Measurements from ENCODE around the gene APAF1. TPM values are rescaled to one million over a fixed set of nuclear protein-coding genes. Genes with fewer than 3 reads are reported as not detected.
A peak's percentile ranks its signal among the peaks of the same experiment; 100 is the strongest.

The APAF1 gene
- total and polyA plus RNA-seq, 8 donors = 21.1 to 54.4 (median 41.9) TPM

DNA sequence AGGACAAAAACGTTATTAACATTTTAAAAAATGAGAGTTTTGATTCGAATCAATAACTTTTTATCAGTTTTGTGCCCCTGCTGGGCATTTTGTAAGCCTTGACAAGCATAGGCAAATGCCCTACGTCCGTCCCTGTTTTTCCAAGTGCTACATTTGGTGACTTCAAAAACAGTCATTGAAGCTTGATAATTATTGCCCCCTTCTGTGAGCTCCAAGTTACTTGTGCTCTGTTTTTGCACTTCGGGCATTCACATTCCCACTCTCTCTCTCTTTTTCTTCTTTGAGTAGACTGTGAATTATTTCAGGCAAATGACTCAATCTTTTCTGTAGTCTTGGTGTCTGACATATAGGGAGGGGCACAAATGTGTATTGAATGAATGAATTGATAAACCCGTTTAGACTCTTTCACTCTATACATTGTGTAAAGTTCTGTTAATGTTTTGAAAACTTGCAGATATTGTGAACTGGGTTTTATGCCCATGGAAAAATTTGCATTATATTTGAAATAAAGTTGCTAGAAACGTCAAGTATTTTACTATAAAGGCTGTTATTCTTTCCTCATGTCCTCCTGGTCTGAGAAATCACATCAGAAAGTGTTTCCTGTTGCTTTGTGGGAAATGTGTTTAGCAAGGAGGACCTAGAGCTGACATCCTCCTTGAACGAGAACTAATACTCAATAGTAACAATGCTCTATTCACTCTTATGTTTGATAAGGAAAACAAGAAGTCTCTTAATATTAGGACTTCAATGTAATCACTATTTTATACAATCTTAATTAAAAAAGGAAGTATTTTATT, 1.4 kb downstream of the APAF1 start:
- intact Hi-C loops (cut with DNase I) = no loop called here
- Histone ChIP-seq H3K4me1 (peaks cover 12 to 47% of the 10 kb centered on the region in 2 donors), H3K27ac (peak overlapping the region in 1 of 2 donors; percentile 92), H3K27me3 (no peaks in the 10 kb centered on the region), H3K4me3 (peak overlapping the region; percentile 96 to 100), H3K36me3 (peaks cover 0 to 29% of the 10 kb centered on the region in 2 donors), H3K9me3 (no peaks in the 10 kb centered on the region)
- TF ChIP-seq, protein P1, sequence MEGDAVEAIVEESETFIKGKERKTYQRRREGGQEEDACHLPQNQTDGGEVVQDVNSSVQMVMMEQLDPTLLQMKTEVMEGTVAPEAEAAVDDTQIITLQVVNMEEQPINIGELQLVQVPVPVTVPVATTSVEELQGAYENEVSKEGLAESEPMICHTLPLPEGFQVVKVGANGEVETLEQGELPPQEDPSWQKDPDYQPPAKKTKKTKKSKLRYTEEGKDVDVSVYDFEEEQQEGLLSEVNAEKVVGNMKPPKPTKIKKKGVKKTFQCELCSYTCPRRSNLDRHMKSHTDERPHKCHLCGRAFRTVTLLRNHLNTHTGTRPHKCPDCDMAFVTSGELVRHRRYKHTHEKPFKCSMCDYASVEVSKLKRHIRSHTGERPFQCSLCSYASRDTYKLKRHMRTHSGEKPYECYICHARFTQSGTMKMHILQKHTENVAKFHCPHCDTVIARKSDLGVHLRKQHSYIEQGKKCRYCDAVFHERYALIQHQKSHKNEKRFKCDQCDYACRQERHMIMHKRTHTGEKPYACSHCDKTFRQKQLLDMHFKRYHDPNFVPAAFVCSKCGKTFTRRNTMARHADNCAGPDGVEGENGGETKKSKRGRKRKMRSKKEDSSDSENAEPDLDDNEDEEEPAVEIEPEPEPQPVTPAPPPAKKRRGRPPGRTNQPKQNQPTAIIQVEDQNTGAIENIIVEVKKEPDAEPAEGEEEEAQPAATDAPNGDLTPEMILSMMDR (IDR thresholded peaks at IDR 0.05) = no peak
- ATAC-seq (no peak), DNase-seq (peak in 1 of 4 donors; percentile 15)

DNA sequence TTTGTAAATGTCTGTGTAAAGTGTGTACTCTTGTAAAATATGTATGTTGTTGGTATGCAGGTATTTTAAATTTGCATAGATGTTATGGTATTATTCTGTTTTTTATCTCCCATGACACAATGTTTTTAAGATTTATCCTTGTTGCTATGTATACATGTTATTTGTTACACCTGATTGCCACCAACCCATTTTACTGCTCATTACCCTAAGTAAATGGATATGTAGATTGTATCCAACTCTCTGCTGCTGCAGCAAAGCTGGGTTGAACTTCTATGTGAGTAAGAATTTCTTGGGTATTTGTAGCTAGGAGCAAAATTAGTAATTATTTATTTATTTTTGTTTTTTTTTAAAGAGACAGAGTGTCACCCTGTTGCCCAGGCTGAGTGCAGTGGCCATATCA, 6.2 kb downstream of the APAF1 start:
- Histone ChIP-seq H3K9me3 (no peaks in the 10 kb centered on the region), H3K27me3 (no peaks in the 10 kb centered on the region), H3K36me3 (peaks cover 2 to 54% of the 10 kb centered on the region in 2 donors), H3K4me3 (no peak overlapping the region), H3K27ac (no peak overlapping the region), H3K4me1 (peaks cover 10 to 24% of the 10 kb centered on the region in 2 donors)
- no peak for ATAC-seq
- no peak for DNase-seq
- intact Hi-C loops (cut with DNase I) = no loop called here
- TF ChIP-seq, protein P1 (IDR thresholded peaks at IDR 0.05) = no peak

DNA sequence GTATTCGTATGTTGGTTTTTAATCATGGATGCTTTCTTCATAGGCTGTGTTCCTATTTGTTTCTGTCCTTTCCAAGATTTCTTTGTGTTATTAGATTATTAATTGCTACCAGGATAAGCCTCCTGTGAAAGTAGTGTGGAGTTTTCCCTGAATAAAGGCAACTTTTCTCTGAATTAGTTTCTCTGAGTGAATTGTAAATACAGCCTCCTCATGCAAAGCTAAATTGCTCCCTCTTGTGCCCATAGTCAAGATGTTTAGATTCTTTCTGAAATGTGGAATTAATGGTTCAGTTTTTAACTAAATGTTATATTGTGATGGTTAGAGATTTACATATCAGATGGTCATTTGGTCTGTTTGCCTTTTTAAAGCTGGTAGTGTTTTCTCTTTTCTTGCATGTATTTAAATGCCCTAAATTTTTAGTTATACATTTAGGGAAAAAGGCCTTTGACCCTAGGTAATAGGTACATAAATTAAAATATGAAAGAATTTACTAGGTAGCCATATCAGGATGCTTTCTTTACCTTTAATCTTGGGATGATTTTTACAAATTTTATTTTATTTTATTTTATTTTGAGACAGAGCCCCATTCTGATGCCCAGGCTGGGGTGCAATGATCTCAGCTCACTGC, 8.9 kb downstream of the APAF1 start:
- intact Hi-C loops (cut with DNase I) = no loop called here
- TF ChIP-seq, protein P1 (IDR thresholded peaks at IDR 0.05) = peak; percentile 28 to 46
- ATAC-seq = peak; percentile 75
- no peaks in the 10 kb centered on the region for H3K27me3 ChIP-seq
- H3K9me3 ChIP-seq = no peaks in the 10 kb centered on the region
- peaks cover 2 to 74% of the 10 kb centered on the region in 2 donors for H3K36me3 ChIP-seq
- H3K4me1 ChIP-seq = peaks cover 0 to 3% of the 10 kb centered on the region in 2 donors
- no peak overlapping the region for H3K27ac ChIP-seq
- H3K4me3 ChIP-seq = no peak overlapping the region
- peak in 2 of 4 donors; percentile 56 to 77 for DNase-seq

DNA sequence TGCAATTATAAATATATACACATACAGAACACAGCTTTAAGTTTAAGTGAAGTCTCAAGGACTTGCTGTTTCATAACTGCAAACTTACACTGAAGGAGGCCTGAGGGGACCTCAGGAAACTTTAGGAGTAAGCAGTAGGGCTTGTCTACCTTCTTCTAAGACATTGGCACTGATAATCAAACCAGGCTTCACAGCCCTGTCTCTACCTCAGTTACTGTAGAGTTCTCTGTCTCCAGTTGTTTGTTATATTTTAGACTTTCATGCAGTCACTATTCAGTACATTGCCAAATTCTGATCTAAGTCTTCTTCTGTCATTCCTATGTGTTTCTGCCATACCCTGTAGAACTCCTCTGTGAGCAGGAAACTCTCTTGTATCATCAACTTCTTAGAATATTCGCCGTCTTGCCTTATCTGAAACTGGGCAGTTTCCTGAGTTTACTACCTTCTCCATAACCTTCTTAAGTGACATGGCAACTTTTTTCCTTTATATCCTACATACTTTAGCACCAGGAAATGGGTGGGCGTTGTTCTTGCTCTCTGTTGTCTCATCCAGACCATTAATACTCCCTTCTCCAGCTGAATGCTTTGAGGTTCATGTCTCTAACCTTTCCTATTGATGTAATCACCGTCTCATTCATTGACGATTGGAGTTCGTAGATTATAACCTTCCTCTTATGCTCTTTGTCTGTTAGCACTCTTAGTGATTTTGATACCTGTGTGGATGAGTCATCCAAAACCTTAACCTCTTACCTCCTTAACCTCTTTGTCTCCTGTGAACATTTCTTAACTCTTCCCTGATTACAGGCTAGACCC, 11.4 kb downstream of the APAF1 start:
- TF ChIP-seq, protein P1 (IDR thresholded peaks at IDR 0.05) = no peak
- Histone ChIP-seq H3K27me3 (no peaks in the 10 kb centered on the region), H3K36me3 (peaks cover 2 to 76% of the 10 kb centered on the region in 2 donors), H3K9me3 (no peaks in the 10 kb centered on the region), H3K4me1 (peaks cover 0 to 3% of the 10 kb centered on the region in 2 donors), H3K4me3 (no peak overlapping the region), H3K27ac (peak overlapping the region in 1 of 2 donors; percentile 23)
- DNase-seq (no peak), ATAC-seq (no peak)
- intact Hi-C loops (cut with DNase I) = no loop called here
